HCT116 (cell line): Measurements from ENCODE around the gene TMEM131. TPM values are rescaled to one million over a fixed set of nuclear protein-coding genes. Genes with fewer than 3 reads are reported as not detected.

Experiments used
- ATAC-seq: fragments of 200-7000 bp; cut with Tn5 transposase; 2 replicates; pipeline ENCODE4 v1.9.1; 2020; ENCODE audit warnings: mild to moderate bottlenecking, moderate library complexity
- BruUV-seq: library from RNA; stranded (reverse); fragments of 400-500 nt; replicated peaks from 2 replicates; lab custom pipeline; 2021; lab: Mats Ljungman, UMichigan
- CTCF ChIA-PET: fragments of 300-600 bp; sonication (Branson Sonifier 250); formaldehyde crosslinking; loops from one replicate; lab custom pipeline; 2021; ENCODE audit warnings: antibody characterized with exemption; lab: Charles Lee
- POLR2A ChIA-PET: fragments of 300-600, 350-600 bp; sonication (Branson Sonifier 250); formaldehyde crosslinking; loops from one replicate; lab custom pipeline; 2021; ENCODE audit warnings: antibody characterized with exemption; lab: Charles Lee
- RAD21 ChIA-PET, 2 experiments: fragments of 300-600 bp; sonication (Branson Sonifier 250); formaldehyde crosslinking; loops; one replicate each; lab custom pipeline; 2023; ENCODE audit warnings: low total read pairs in 2 of 2; ENCODE audit not compliant: uncharacterized antibody in 2 of 2, unreplicated experiment in 2 of 2, low non-redundant PET in 1 of 2; lab: Charles Lee
- DNase-seq: peaks from one replicate; pipeline ENCODE4 v3.0.0-alpha.2; 2010; ENCODE audit warnings: low read depth, low spot score
- H2AFZ ChIP-seq: fragments of 200-600 bp; shearing (Covaris generic), sonication (generic); 2 replicates; pipeline ENCODE4 v1.6.1; 2017; ENCODE audit warnings: low read depth, mixed run types, mixed read lengths, antibody characterized with exemption, low read length; ENCODE audit not compliant: poor library complexity, severe bottlenecking
- H3K27ac ChIP-seq: 2 replicates; pipeline ENCODE4 v1.5.1; 2012; ENCODE audit warnings: low read depth, low read length
- H3K27me3 ChIP-seq: fragments of 200-600 bp; sonication (generic); 2 replicates; pipeline ENCODE4 v1.6.1; 2016; ENCODE audit warnings: mixed run types, low read length, mixed read lengths; ENCODE audit not compliant: insufficient read depth
- H3K36me3 ChIP-seq, 2 experiments: fragments of 200-500 bp in 1 of 2; fragments of 200-600 bp in 1 of 2; sonication (Bioruptor generic) in 1 of 2; sonication (generic) in 1 of 2; 2 replicates each; pipeline versions ENCODE4 v1.5.1 to v1.6.1; 2014 to 2016; ENCODE audit warnings: low read length in 2 of 2, inconsistent platforms in 1 of 2, mixed read lengths in 1 of 2, mixed run types in 1 of 2; ENCODE audit not compliant: insufficient read depth in 2 of 2, control insufficient read depth in 1 of 2
- H3K4me1 ChIP-seq, 2 experiments: fragments of 200-600 bp in 1 of 2; sonication (generic) in 1 of 2; 2 replicates each; pipeline versions ENCODE4 v1.5.1 to v1.6.1; 2012 to 2017; ENCODE audit warnings: low read length in 2 of 2, inconsistent platforms in 1 of 2, mild to moderate bottlenecking in 1 of 2, mixed read lengths in 1 of 2, mixed run types in 1 of 2, moderate library complexity in 1 of 2; ENCODE audit not compliant: insufficient read depth in 2 of 2, control insufficient read depth in 1 of 2
- H3K4me2 ChIP-seq: fragments of 200-600 bp; sonication (generic); 2 replicates; pipeline ENCODE4 v1.6.1; 2017; ENCODE audit warnings: mixed run types, low read length, mixed read lengths
- H3K4me3 ChIP-seq, 2 experiments: fragments of 200-600 bp in 1 of 2; sonication (generic) in 1 of 2; replicated peaks in 1 of 2; 2 replicates each; pipeline ENCODE4 v1.5.1; 2011 to 2016; ENCODE audit warnings: low read length in 2 of 2, control low read depth in 1 of 2, low read depth in 1 of 2, mild to moderate bottlenecking in 1 of 2, mixed read lengths in 1 of 2, mixed run types in 1 of 2
- H3K79me2 ChIP-seq: fragments of 200-600 bp; sonication (generic); 2 replicates; pipeline ENCODE4 v1.6.1; 2017; ENCODE audit warnings: mild to moderate bottlenecking, mixed run types, low read length, moderate library complexity, mixed read lengths; ENCODE audit not compliant: insufficient read depth
- H3K9ac ChIP-seq: fragments of 200-600 bp; sonication (generic); 2 replicates; pipeline ENCODE4 v1.6.1; 2016; ENCODE audit warnings: low read length, mixed read lengths
- H3K9me2 ChIP-seq: fragments of 200-600 bp; sonication (generic), shearing (Covaris generic); 2 replicates; pipeline ENCODE4 v1.6.1; 2017; ENCODE audit warnings: mixed run types, mild to moderate bottlenecking, moderate library complexity; ENCODE audit not compliant: insufficient read depth
- H3K9me3 ChIP-seq, 2 experiments: fragments of 200-500 bp in 1 of 2; fragments of 200-600 bp in 1 of 2; sonication (Bioruptor generic) in 1 of 2; sonication (generic) in 1 of 2; 2 replicates each; pipeline ENCODE4 v1.6.1; 2014 to 2017; ENCODE audit warnings: low read length in 2 of 2, mixed read lengths in 2 of 2, inconsistent platforms in 1 of 2, low read depth in 1 of 2, mild to moderate bottlenecking in 1 of 2, mixed run types in 1 of 2, moderate library complexity in 1 of 2; ENCODE audit not compliant: control insufficient read depth in 1 of 2, insufficient read depth in 1 of 2
- H4K20me1 ChIP-seq: fragments of 200-600 bp; sonication (generic), shearing (Covaris generic); 2 replicates; pipeline ENCODE4 v1.6.1; 2017; ENCODE audit warnings: mixed run types, mild to moderate bottlenecking, moderate library complexity; ENCODE audit not compliant: insufficient read depth
- EGR1 ChIP-seq: IDR thresholded peaks from 2 replicates; pipeline ENCODE4 v1.6.1; 2012; ENCODE audit warnings: low read depth
- ELF1 ChIP-seq: IDR thresholded peaks from 2 replicates; pipeline ENCODE4 v1.6.1; 2012; ENCODE audit warnings: low read depth, borderline replicate concordance
- POLR2A ChIP-seq: IDR thresholded peaks from 2 replicates; pipeline ENCODE4 v1.7.0; 2011; ENCODE audit warnings: borderline replicate concordance; ENCODE audit not compliant: insufficient read depth, insufficient read length; ENCODE audit errors: extremely low read depth
- RAD21 ChIP-seq: IDR thresholded peaks from 2 replicates; pipeline ENCODE4 v1.6.1; 2012; ENCODE audit warnings: low read depth, mild to moderate bottlenecking
- SIN3A ChIP-seq: IDR thresholded peaks from 2 replicates; pipeline ENCODE4 v1.6.1; 2012; ENCODE audit warnings: low read depth
- TCF7L2 ChIP-seq: IDR thresholded peaks from 2 replicates; pipeline ENCODE4 v1.7.0; 2011; ENCODE audit warnings: borderline replicate concordance, inconsistent platforms; ENCODE audit not compliant: insufficient read depth, insufficient read length; ENCODE audit errors: extremely low read depth
- intact Hi-C: fragments of 100-400 bp; cut with micrococcal nuclease; formaldehyde crosslinking; loops from 2 replicates; pipeline ENCODE4 v1.10.0; 2022
- total RNA-seq: library from RNA; stranded (reverse); gene quantifications from one replicate; pipeline ENCODE4 v1.2.1, GENCODE V29; 2021; ENCODE audit not compliant: unreplicated experiment
- TF ChIP-seq, protein P1 (sequence below): IDR thresholded peaks from 2 replicates; pipeline ENCODE4 v1.6.1; 2012

The TMEM131 gene
- total RNA-seq, 1 experiment from 2014 or later = 51.5 TPM

- TF ChIP-seq TCF7L2 (no peak), POLR2A (no peak), SIN3A (no peak), EGR1 (no peak), RAD21 (no peak)
- TF ChIP-seq, protein P1, sequence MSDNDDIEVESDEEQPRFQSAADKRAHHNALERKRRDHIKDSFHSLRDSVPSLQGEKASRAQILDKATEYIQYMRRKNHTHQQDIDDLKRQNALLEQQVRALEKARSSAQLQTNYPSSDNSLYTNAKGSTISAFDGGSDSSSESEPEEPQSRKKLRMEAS = no peak
Measured at GRCh38 chr2:97731274-97732020, 264.3 kb downstream of the TMEM131 start (continued).

- Histone ChIP-seq H3K9me3 (no peaks in the 10 kb centered on the region), H3K27ac (no peak overlapping the region), H3K9me2 (no peaks in the 10 kb centered on the region), H3K36me3 (no peaks in the 10 kb centered on the region), H3K27me3 (no peaks in the 10 kb centered on the region), H3K9ac (no peak overlapping the region), H3K4me1 (peaks cover 0 to 5% of the 10 kb centered on the region in 2 experiments; a peak in 2 of 4 replicates), H3K4me2 (no peak overlapping the region), H2AFZ (no peak overlapping the region), H3K79me2 (no peaks in the 10 kb centered on the region), H4K20me1 (no peaks in the 10 kb centered on the region), H3K4me3 (no peak overlapping the region)
- no TSS peak for BruUV-seq
- RAD21 ChIA-PET = no interaction called here
- POLR2A ChIA-PET = no interaction called here
- CTCF ChIA-PET = interaction anchor here (2.1 kb wide), 1 partner anchor 10 kb away, joined by 12 read pairs; no protein-coding TSS in a partner anchor
- DNase-seq (no peak), ATAC-seq (no peak)
- TF ChIP-seq ELF1 = no peak
- no peak for TF ChIP-seq RAD21
- intact Hi-C loops = no loop called here
Measured at GRCh38 chr2:97730245-97730644, 265.5 kb downstream of the TMEM131 start.
